Prostate gland (tissue), 2 donors: ENCODE results near the gene GARS1.

Experiments
- CTCF ChIP-seq, 4 experiments: fragments of 200-600 bp in 2 of 4; fragments of 450-650 bp in 2 of 4; sonication (generic) in 2 of 4; IDR thresholded peaks; 1 replicate in 3 of 4; 2 replicates in 1 of 4; pipeline ENCODE4 v1.5.1; 2016 to 2019; ENCODE audit warnings: antibody characterized with exemption in 4 of 4, mild to moderate bottlenecking in 2 of 4, moderate library complexity in 2 of 4
- POLR2A ChIP-seq: fragments of 450-650 bp; IDR thresholded peaks from one replicate; pipeline ENCODE4 v1.6.1; 2016; ENCODE audit warnings: antibody characterized with exemption, mild to moderate bottlenecking

GRCh38 chr7:30667172-30667571 is 72.5 kb downstream of the GARS1 start:
- TF ChIP-seq POLR2A (no peak), CTCF (IDR thresholded peaks at IDR 0.05) (no peak)
